ENCODE data around the gene TRPC4.

TRPC4 gene

GRCh38 chr13:37869756-37870488, at the start of gene TRPC4:
TSS of gene TRPC4 (minus strand) at chr13:37869772. CDS start at chr13:37783333, 86,439 bp downstream.
- no peak for TF ChIP-seq CTCF (IDR thresholded peaks at IDR 0.05; ENCODE audit: extremely low read depth, insufficient read depth, missing control alignments)
- peak; percentile 12 for DNase-seq (ENCODE audit: low spot score)
- in situ Hi-C loops (cut with MboI; ENCODE audit: low pct_unique_long_range_greater_than_20kb, low sequenced_read_pairs, unreplicated experiment): no loop called here

DNA sequence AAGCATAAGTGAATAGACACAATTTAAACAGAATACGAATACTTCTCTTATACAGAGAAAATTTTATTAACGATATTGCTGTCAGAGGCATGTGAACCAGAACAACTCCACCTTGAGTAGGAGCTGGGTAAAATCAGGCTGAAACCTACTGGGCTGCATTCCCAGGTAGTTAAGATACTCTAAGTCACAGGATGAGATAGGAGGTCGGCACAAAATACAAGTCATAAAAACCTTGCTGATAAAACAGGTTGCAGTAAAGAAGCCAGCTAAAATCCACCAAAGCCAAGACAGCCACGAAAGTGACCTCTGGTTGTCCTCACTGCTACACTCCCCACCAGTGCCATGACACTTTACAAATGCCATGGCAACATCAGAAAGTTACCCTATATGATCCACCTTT, 49.2 kb upstream of the TRPC4 start:
- no peak for DNase-seq (ENCODE audit: low spot score)
- no peak for TF ChIP-seq CTCF (IDR thresholded peaks at IDR 0.05; ENCODE audit: extremely low read depth, insufficient read depth, missing control alignments)
- in situ Hi-C loops (cut with MboI; ENCODE audit: low pct_unique_long_range_greater_than_20kb, low sequenced_read_pairs, unreplicated experiment): no loop called here

DNA sequence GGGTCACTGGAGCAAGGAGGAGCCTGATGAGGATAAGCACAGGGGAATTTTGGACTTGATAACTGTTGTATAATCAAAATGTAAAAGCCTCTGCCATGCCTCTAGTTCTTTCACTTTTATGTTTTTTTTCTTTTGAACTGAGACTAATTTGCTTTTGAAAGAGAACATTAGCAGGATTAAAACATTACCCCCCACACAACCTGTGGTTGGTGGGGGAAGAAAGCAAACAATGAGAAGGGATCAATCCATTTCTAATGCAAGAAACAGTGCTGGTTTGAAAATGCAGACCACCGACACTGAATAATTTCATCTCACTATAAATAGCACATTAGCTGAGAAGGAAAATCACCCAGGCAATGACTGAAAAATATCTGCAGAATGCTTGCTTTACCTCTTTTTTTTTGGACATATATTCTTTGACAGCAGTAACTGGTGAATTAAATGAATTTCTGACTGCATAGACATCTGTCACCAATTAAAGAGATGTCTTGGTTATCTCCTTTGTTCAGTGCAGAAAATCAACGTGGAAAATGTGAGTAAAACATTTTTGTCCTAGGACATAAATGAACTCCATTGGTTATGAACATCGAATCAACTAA, 48.6 kb upstream of the TRPC4 start:
- in situ Hi-C loops (cut with MboI; ENCODE audit: low pct_unique_long_range_greater_than_20kb, low sequenced_read_pairs, unreplicated experiment): no loop called here
- DNase-seq (ENCODE audit: low spot score): no peak

DNA sequence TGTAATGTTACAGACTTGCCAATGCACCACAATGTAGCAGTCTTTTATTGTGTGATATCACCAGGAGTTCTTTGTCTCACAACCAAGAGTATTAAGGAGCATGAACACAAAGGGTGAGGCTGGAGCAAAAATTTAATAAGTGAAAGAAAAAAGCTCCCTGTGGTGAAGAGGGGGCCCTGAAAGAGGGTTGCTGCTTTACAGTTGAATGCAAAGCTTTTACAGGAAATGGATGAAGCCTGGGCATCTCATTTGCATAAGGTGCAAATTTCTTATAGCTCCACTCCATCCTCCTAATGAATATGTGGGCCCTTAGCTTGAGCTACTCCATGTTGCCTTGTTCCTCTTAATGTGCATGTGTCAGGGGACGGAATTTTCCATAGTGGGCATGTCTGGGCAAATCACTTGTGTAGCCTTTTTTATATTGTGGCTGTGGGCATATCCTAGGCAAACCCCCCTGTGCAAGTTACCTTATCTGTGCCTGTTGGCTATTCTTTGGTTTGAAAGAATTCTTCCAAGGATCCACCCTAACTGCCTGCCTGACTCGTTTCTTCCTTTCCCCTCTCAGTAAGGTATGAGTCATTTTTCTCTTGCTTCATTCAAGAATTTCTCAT, 45.3 kb upstream of the TRPC4 start:
- DNase-seq (ENCODE audit: low spot score): no peak

More for the DNA sequence above, 48.6 kb upstream of the TRPC4 start:
- TF ChIP-seq CTCF (IDR thresholded peaks at IDR 0.05; ENCODE audit: extremely low read depth, insufficient read depth, missing control alignments): no peak

GRCh38 chr13:37910790-37911189, 41.2 kb upstream of the TRPC4 start:
- in situ Hi-C loops (cut with MboI; ENCODE audit: low pct_unique_long_range_greater_than_20kb, low sequenced_read_pairs, unreplicated experiment): no loop called here
- no peak for TF ChIP-seq CTCF (IDR thresholded peaks at IDR 0.05; ENCODE audit: extremely low read depth, insufficient read depth, missing control alignments)
- DNase-seq (ENCODE audit: low spot score): no peak

More for the DNA sequence above, 45.3 kb upstream of the TRPC4 start:
- in situ Hi-C loops (cut with MboI; ENCODE audit: low pct_unique_long_range_greater_than_20kb, low sequenced_read_pairs, unreplicated experiment): no loop called here
- no peak for TF ChIP-seq CTCF (IDR thresholded peaks at IDR 0.05; ENCODE audit: extremely low read depth, insufficient read depth, missing control alignments)

DNA sequence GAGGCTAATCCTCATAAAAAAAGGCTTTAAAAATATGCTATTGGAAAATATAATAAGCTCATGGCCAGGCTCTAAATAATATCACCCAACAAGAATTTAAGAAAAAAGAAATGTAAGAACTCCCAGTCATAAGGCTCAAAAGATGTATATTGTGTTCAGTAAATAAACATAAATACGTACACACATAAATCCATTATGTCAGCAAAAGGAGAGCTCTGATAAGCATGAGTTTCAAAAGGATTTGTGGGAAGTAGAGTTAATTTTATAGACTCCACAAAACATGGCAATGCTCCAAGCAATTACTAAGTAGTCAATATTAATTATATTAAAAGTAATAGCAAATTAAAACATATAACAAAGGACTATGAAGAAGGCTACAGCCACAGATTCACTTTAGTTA, 37.3 kb upstream of the TRPC4 start:
- no peak for TF ChIP-seq CTCF (IDR thresholded peaks at IDR 0.05; ENCODE audit: extremely low read depth, insufficient read depth, missing control alignments)
- in situ Hi-C loops (cut with MboI; ENCODE audit: low pct_unique_long_range_greater_than_20kb, low sequenced_read_pairs, unreplicated experiment): no loop called here
- no peak for DNase-seq (ENCODE audit: low spot score)
